H9 (cell line): Measurements from ENCODE around the gene CPT1C. TPM values are rescaled to one million over a fixed set of nuclear protein-coding genes. Genes with fewer than 3 reads are reported as not detected.

ENCODE experiments used
- DNase-seq: peaks from one replicate; pipeline ENCODE4 v3.0.0-alpha.2; 2017
- H2AFZ ChIP-seq: one replicate; pipeline ENCODE4 v1.6.1; 2013; ENCODE audit warnings: mild to moderate bottlenecking, low read length, control low read depth, moderate library complexity
- H2AK5ac ChIP-seq: 2 replicates; pipeline ENCODE4 v1.6.1; 2013; ENCODE audit warnings: low read length, control low read depth, mixed read lengths; ENCODE audit not compliant: insufficient read length
- H2BK120ac ChIP-seq: one replicate; pipeline ENCODE4 v1.6.1; 2013; ENCODE audit warnings: low read depth, mild to moderate bottlenecking, low read length, control low read depth, inconsistent platforms; ENCODE audit not compliant: poor library complexity, severe bottlenecking
- H2BK12ac ChIP-seq: 2 replicates; pipeline ENCODE4 v1.6.1; 2013; ENCODE audit warnings: low read length, control low read depth, mixed read lengths, low read depth; ENCODE audit not compliant: insufficient read length
- H2BK15ac ChIP-seq: 2 replicates; pipeline ENCODE4 v1.6.1; 2013; ENCODE audit warnings: low read depth, low read length, control low read depth
- H2BK20ac ChIP-seq: one replicate; pipeline ENCODE4 v1.6.1; 2013; ENCODE audit warnings: low read depth, mild to moderate bottlenecking, low read length, control low read depth, inconsistent platforms; ENCODE audit not compliant: poor library complexity, severe bottlenecking
- H2BK5ac ChIP-seq: 2 replicates; pipeline ENCODE4 v1.6.1; 2013; ENCODE audit warnings: low read length, control low read depth, mixed read lengths; ENCODE audit not compliant: insufficient read length
- H3K14ac ChIP-seq: 2 replicates; pipeline ENCODE4 v1.6.1; 2013; ENCODE audit warnings: low read length, control low read depth; ENCODE audit not compliant: insufficient read depth
- H3K18ac ChIP-seq: 2 replicates; pipeline ENCODE4 v1.6.1; 2013; ENCODE audit warnings: low read depth, mild to moderate bottlenecking, mixed read lengths, low read length, control low read depth; ENCODE audit not compliant: insufficient read length
- H3K23ac ChIP-seq: 2 replicates; pipeline ENCODE4 v1.6.1; 2013; ENCODE audit warnings: low read length, control low read depth, mixed read lengths, low read depth; ENCODE audit not compliant: insufficient read length
- H3K23me2 ChIP-seq: 2 replicates; pipeline ENCODE4 v1.6.1; 2013; ENCODE audit warnings: low read depth, mild to moderate bottlenecking, mixed read lengths, low read length, control low read depth; ENCODE audit not compliant: insufficient read length, poor library complexity, severe bottlenecking
- H3K27ac ChIP-seq: 2 replicates; pipeline ENCODE4 v1.5.1; 2013; ENCODE audit warnings: low read length, control low read depth, mixed read lengths, low read depth; ENCODE audit not compliant: insufficient read length
- H3K27me3 ChIP-seq: 2 replicates; pipeline ENCODE4 v1.6.1; 2013; ENCODE audit warnings: low read length, control low read depth, inconsistent platforms; ENCODE audit not compliant: insufficient read depth
- H3K4ac ChIP-seq: 2 replicates; pipeline ENCODE4 v1.6.1; 2013; ENCODE audit warnings: low read depth, mild to moderate bottlenecking, control low read depth, inconsistent platforms, low read length, moderate library complexity
- H3K4me1 ChIP-seq: 2 replicates; pipeline ENCODE4 v1.6.1; 2013; ENCODE audit warnings: low read length, control low read depth, inconsistent platforms; ENCODE audit not compliant: insufficient read depth
- H3K4me2 ChIP-seq: 2 replicates; pipeline ENCODE4 v1.6.1; 2013; ENCODE audit warnings: low read length, control low read depth, mixed read lengths; ENCODE audit not compliant: insufficient read length, insufficient read depth
- H3K56ac ChIP-seq: 2 replicates; pipeline ENCODE4 v1.6.1; 2013; ENCODE audit warnings: low read depth, mild to moderate bottlenecking, mixed read lengths, low read length, control low read depth; ENCODE audit not compliant: insufficient read length
- H3K79me1 ChIP-seq: 2 replicates; pipeline ENCODE4 v1.6.1; 2013; ENCODE audit warnings: low read depth, mild to moderate bottlenecking, moderate library complexity, low read length, control low read depth, inconsistent platforms; ENCODE audit not compliant: insufficient read depth, poor library complexity, severe bottlenecking
- H3K79me2 ChIP-seq: 2 replicates; pipeline ENCODE4 v1.6.1; 2013; ENCODE audit warnings: low read length, control low read depth, inconsistent platforms; ENCODE audit not compliant: insufficient read depth
- H3K9ac ChIP-seq: 2 replicates; pipeline ENCODE4 v1.6.1; 2013; ENCODE audit warnings: low read length, control low read depth, mixed read lengths; ENCODE audit not compliant: insufficient read length; ENCODE audit errors: extremely low read depth
- H3K9me3 ChIP-seq: one replicate; pipeline ENCODE4 v1.6.1; 2013; ENCODE audit warnings: low read depth, low read length, inconsistent platforms; ENCODE audit not compliant: control insufficient read depth
- H3T11ph ChIP-seq: one replicate; pipeline ENCODE4 v1.6.1; 2013; ENCODE audit warnings: mild to moderate bottlenecking, low read length, control low read depth, inconsistent platforms
- H4K20me1 ChIP-seq: one replicate; pipeline ENCODE4 v1.6.1; 2013; ENCODE audit not compliant: control insufficient read depth, insufficient read length, insufficient read depth
- H4K5ac ChIP-seq: 2 replicates; pipeline ENCODE4 v1.6.1; 2013; ENCODE audit warnings: low read depth, mild to moderate bottlenecking, mixed read lengths, low read length, control low read depth; ENCODE audit not compliant: insufficient read length
- H4K8ac ChIP-seq: replicated peaks from 2 replicates; pipeline ENCODE4 v1.6.1; 2013; ENCODE audit warnings: low read length, control low read depth, mixed read lengths, low read depth; ENCODE audit not compliant: insufficient read length
- H4K91ac ChIP-seq: 2 replicates; pipeline ENCODE4 v1.6.1; 2013; ENCODE audit warnings: low read depth, mild to moderate bottlenecking, moderate library complexity, mixed read lengths, low read length, control low read depth; ENCODE audit not compliant: insufficient read length
- H3K27ac Mint-ChIP-seq, 3 experiments: 2 replicates in 2 of 3; 3 replicates in 1 of 3; pipeline ENCODE4 v1.8.0; 2020 to 2021; ENCODE audit warnings: mixed read lengths in 3 of 3, mild to moderate bottlenecking in 1 of 3, moderate library complexity in 1 of 3
- H3K27me3 Mint-ChIP-seq: 2 replicates; pipeline ENCODE4 v1.8.0; 2021; ENCODE audit warnings: low read depth, mild to moderate bottlenecking, moderate library complexity, mixed read lengths
- H3K36me3 Mint-ChIP-seq, 3 experiments: 2 replicates in 2 of 3; 3 replicates in 1 of 3; pipeline ENCODE4 v1.8.0; 2020 to 2021; ENCODE audit warnings: low read depth in 3 of 3, mixed read lengths in 3 of 3; ENCODE audit not compliant: insufficient read depth in 1 of 3
- H3K4me1 Mint-ChIP-seq, 2 experiments: 2 replicates each; pipeline ENCODE4 v1.8.0; 2020; ENCODE audit warnings: mixed read lengths in 2 of 2
- H3K4me3 Mint-ChIP-seq, 2 experiments: 2 replicates in 1 of 2; 3 replicates in 1 of 2; pipeline ENCODE4 v1.8.0; 2020 to 2021; ENCODE audit warnings: mild to moderate bottlenecking in 2 of 2, mixed read lengths in 2 of 2, moderate library complexity in 1 of 2
- H3K9me3 Mint-ChIP-seq, 2 experiments: 2 replicates in 1 of 2; 3 replicates in 1 of 2; pipeline ENCODE4 v1.8.0; 2020; ENCODE audit warnings: mild to moderate bottlenecking in 2 of 2, mixed read lengths in 2 of 2, moderate library complexity in 1 of 2
- WGBS: extraction: QIAGEN DNeasy Blood & Tissue Kit; methylation state at CpG from one replicate; pipeline ENCODE4 v1.1.7; 2013; ENCODE audit warnings: missing lambda C conversion rate, low lambda C conversion rate, mixed read lengths; ENCODE audit not compliant: insufficient read length; ENCODE audit errors: extremely low coverage; 5-methylcytosine and 5-hydroxymethylcytosine counted together
- total RNA-seq: library from RNA; stranded (reverse); gene quantifications from 2 replicates; pipeline ENCODE4 v1.2.1, GENCODE V29; 2021
- TF ChIP-seq, protein P1 (sequence below): fragments of 200-600 bp; sonication (generic); conservative IDR thresholded peaks from 3 replicates; pipeline ENCODE4 v1.8.0; 2021; ENCODE audit warnings: antibody characterized with exemption, mild to moderate bottlenecking

The CPT1C gene
- total RNA-seq, 1 experiment from 2014 or later, result 74.6 TPM

DNA sequence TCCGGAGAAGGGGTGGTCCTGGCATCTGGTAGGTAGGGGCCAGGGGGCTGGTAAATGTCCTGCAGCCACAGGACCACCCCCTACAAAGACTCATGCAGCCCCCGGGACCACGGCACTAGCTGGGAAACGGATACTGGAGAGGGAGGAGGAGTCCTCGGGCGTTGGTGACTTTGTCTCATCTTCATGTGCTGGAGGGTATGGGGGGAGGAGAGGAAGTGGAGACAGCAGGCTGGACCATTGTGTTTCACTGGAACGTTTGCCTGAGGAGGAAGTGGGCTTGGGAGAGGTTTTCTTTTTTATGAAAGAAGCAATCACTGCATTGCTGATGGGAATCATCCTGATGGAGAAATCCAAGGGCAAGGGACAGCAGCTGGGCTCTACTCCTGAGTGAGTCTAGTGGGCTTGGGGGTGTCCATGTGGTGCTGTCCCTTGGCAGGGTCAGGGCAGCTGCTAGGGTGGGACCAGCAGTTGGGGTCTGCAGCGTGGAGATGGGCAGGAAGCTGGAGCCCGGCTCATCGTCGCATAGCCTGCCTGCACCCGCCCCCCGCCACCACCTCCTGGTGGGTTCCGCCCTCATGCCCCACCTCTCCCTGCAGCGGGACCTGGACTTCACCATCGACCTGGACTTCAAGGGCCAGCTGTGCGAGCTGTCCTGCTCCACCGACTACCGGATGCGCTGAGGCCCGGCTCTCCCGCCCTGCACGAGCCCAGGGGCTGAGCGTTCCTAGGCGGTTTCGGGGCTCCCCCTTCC, 3.2 kb upstream of the CPT1C start:
- Histone ChIP-seq H2AK5ac (no peak overlapping the region), H3K9me3 (no peaks in the 10 kb centered on the region), H3K4ac (no peak overlapping the region), H3T11ph (no peak overlapping the region), H3K4me2 (no peak overlapping the region), H4K8ac (no peak overlapping the region), H3K4me1 (peaks cover 10% of the 10 kb centered on the region; the same call in 1 of the 2 replicates), H4K20me1 (no peaks in the 10 kb centered on the region), H2BK20ac (no peak overlapping the region), H2AFZ (no peak overlapping the region), H2BK12ac (no peak overlapping the region), H3K23me2 (peaks cover 19% of the 10 kb centered on the region), H3K23ac (no peak overlapping the region), H3K56ac (no peak overlapping the region), H3K79me2 (no peaks in the 10 kb centered on the region), H3K14ac (no peak overlapping the region), H4K91ac (no peak overlapping the region), H2BK5ac (no peak overlapping the region), H3K79me1 (no peaks in the 10 kb centered on the region), H3K9ac (no peak overlapping the region), H3K27me3 (no peaks in the 10 kb centered on the region), H4K5ac (no peak overlapping the region), H3K27ac (no peak overlapping the region), H2BK120ac (no peak overlapping the region), H2BK15ac (no peak overlapping the region), H3K18ac (no peak overlapping the region)
- DNase-seq, result no peak
- Mint-ChIP-seq H3K36me3 (peaks cover 30 to 60% (median 49%) of the 10 kb centered on the region in 3 experiments), H3K27me3 (no peaks in the 10 kb centered on the region; the same call in 1 of the 2 replicates), H3K27ac (peak overlapping the region in 1 of 3 experiments; percentile 88; a peak in 3 of 7 replicates), H3K4me3 (peak overlapping the region in 1 of 2 experiments; percentile 14; a peak in 1 of 5 replicates), H3K9me3 (peaks cover 0 to 3% of the 10 kb centered on the region in 2 experiments; a peak in 2 of 5 replicates), H3K4me1 (peaks cover 26 to 57% of the 10 kb centered on the region in 2 experiments)
- no CpG with 5 or more reads among the region's 26 CpGs for WGBS
- TF ChIP-seq, protein P1, sequence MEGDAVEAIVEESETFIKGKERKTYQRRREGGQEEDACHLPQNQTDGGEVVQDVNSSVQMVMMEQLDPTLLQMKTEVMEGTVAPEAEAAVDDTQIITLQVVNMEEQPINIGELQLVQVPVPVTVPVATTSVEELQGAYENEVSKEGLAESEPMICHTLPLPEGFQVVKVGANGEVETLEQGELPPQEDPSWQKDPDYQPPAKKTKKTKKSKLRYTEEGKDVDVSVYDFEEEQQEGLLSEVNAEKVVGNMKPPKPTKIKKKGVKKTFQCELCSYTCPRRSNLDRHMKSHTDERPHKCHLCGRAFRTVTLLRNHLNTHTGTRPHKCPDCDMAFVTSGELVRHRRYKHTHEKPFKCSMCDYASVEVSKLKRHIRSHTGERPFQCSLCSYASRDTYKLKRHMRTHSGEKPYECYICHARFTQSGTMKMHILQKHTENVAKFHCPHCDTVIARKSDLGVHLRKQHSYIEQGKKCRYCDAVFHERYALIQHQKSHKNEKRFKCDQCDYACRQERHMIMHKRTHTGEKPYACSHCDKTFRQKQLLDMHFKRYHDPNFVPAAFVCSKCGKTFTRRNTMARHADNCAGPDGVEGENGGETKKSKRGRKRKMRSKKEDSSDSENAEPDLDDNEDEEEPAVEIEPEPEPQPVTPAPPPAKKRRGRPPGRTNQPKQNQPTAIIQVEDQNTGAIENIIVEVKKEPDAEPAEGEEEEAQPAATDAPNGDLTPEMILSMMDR, result no peak
